Measurements from ENCODE around the gene LRRFIP1.
"Not testable (repeated sequence)": the region's sequence is repeated elsewhere in the genome, so short reads cannot be mapped to it uniquely, and the experiment has no call there.

DNA sequence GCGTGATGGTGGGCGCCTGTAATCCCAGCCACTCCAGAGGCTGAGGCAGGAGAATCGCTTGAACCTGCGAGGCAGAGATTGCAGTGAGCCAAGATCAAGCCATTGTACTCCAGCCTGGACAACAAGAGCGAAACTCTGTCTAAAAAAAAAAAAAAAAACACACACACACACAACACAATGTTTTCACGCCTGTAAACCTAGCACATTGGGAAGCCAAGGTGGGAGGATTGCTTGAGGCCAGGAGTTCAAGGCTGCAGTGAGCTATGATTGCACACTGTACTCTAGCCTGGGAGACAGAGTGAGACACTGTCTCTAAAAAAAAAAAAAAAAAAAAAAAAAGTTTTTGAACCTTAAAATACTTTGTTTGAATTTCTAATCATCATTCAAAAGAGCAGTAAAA, 137.7 kb downstream of the LRRFIP1 start:
- TF ChIP-seq, protein P1, sequence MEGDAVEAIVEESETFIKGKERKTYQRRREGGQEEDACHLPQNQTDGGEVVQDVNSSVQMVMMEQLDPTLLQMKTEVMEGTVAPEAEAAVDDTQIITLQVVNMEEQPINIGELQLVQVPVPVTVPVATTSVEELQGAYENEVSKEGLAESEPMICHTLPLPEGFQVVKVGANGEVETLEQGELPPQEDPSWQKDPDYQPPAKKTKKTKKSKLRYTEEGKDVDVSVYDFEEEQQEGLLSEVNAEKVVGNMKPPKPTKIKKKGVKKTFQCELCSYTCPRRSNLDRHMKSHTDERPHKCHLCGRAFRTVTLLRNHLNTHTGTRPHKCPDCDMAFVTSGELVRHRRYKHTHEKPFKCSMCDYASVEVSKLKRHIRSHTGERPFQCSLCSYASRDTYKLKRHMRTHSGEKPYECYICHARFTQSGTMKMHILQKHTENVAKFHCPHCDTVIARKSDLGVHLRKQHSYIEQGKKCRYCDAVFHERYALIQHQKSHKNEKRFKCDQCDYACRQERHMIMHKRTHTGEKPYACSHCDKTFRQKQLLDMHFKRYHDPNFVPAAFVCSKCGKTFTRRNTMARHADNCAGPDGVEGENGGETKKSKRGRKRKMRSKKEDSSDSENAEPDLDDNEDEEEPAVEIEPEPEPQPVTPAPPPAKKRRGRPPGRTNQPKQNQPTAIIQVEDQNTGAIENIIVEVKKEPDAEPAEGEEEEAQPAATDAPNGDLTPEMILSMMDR (IDR thresholded peaks at IDR 0.05): not testable (repeated sequence)
- not testable (repeated sequence) for TF ChIP-seq POLR2A (IDR thresholded peaks at IDR 0.05)
